ENCODE data around the gene TBC1D5.

- TF ChIP-seq POLR2AphosphoS5 (IDR thresholded peaks at IDR 0.05): no peak
- TF ChIP-seq, protein P1, sequence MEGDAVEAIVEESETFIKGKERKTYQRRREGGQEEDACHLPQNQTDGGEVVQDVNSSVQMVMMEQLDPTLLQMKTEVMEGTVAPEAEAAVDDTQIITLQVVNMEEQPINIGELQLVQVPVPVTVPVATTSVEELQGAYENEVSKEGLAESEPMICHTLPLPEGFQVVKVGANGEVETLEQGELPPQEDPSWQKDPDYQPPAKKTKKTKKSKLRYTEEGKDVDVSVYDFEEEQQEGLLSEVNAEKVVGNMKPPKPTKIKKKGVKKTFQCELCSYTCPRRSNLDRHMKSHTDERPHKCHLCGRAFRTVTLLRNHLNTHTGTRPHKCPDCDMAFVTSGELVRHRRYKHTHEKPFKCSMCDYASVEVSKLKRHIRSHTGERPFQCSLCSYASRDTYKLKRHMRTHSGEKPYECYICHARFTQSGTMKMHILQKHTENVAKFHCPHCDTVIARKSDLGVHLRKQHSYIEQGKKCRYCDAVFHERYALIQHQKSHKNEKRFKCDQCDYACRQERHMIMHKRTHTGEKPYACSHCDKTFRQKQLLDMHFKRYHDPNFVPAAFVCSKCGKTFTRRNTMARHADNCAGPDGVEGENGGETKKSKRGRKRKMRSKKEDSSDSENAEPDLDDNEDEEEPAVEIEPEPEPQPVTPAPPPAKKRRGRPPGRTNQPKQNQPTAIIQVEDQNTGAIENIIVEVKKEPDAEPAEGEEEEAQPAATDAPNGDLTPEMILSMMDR (IDR thresholded peaks at IDR 0.05): no peak
Observed at GRCh38 chr3:17765819-17766472, 23.5 kb upstream of the TBC1D5 start.
